NOMO-1 treated with dmso at 0.1 percent for 144 hours (cell line): Measurements from ENCODE around the gene SSC4D.
"Not testable (repeated sequence)": the region's sequence is repeated elsewhere in the genome, so short reads cannot be mapped to it uniquely, and the experiment has no call there.

Source experiments
- DNase-seq: peaks from one replicate; lab custom pipeline; 2025; ENCODE audit not compliant: unreplicated experiment; lab: John Stamatoyannopoulos, UW

Gene SSC4D

GRCh38 chr7:76409537-76409936 is at the start of gene SSC4D:
Gene SSC4D, minus strand, starts transcription at chr7:76409697. Its CDS starts 5,258 bp downstream, at chr7:76404439.
- no peak for DNase-seq

DNA sequence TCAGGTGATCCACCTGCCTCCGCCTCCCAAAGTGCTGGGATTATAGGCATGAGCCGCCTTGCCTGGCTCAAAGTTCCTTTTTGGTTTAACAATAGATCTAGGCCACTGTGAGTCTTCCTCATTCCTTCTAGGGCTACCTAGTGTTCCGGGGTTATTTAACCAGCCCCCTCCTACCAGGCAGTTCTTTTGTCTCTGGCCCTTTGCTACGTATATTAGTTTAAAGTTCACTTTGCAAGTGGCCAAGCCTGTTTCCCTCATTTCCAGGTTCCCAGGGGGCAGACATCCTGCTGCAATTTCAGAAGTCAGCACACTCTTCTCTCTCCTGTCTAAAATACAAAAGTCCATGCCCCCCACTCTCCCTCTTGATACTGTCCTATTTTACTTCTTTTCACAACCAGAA is 49.0 kb upstream of the SSC4D start:
- not testable (repeated sequence) for DNase-seq

DNA sequence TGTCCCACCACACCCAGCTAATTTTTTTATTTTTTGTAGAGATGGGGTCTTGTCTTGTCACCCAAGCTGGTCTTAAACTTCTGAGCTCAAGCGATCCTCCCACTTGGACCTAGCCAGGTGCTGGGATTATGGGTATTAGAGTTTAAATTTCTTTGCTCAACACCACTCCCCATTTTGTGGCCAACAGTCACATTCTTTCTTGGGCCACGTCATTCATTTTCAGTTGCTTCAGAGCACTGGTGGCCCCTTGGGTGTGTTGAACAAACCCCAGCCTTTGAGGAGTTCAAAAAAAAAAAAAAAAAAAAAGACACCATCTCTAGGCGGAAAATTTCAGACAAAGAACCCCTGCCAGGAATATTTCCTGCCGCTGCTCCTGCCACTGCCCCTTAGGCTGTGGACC is 47.5 kb upstream of the SSC4D start:
- not testable (repeated sequence) for DNase-seq

- peak; percentile 51 for DNase-seq
Observed at GRCh38 chr7:76445577-76446008, 36.1 kb upstream of the SSC4D start.

GRCh38 chr7:76443846-76444245 is 34.3 kb upstream of the SSC4D start:
- not testable (repeated sequence) for DNase-seq

- not testable (repeated sequence) for DNase-seq
Observed at GRCh38 chr7:76442664-76443446, 33.4 kb upstream of the SSC4D start.

GRCh38 chr7:76441792-76442191 is 32.3 kb upstream of the SSC4D start:
- not testable (repeated sequence) for DNase-seq

- DNase-seq = not testable (repeated sequence)
Observed at GRCh38 chr7:76440404-76440803, 30.9 kb upstream of the SSC4D start.

DNA sequence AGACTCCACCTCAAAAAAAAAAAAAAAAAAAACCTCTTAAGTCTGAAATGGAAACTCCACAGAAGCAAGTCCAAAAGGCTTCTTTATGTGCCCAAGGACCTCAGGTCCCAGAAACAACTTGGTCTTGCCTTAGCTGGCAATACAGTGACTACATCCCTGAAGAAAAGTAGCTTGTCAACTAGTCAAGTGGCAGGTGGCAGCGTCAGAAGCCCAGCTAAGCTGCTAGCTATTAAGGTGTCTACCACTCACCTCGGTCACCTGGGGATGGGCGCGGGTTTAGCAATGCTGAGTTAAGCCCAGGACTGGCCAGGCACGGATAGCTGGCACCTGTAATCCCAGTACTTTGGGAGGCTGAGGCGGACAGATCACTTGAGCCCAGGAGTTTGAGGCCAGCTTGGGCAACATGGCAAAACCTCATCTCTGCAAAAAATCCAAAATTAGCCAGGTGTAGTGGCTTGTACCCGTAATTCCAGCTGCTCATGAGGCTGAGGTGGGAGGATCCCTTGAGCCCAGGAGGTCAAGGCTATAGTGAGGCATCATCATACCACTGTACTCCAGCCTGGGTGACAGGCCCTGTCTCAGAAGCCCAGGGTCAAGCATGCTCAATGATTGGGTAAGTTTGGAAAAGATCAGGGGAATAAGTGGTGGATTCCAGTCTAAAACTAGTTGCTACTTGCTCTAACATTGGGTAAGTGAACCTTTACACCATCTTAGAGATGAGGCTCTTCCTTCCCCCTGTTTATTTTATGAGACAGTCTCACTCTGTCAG is 29.8 kb upstream of the SSC4D start:
- not testable (repeated sequence) for DNase-seq

DNA sequence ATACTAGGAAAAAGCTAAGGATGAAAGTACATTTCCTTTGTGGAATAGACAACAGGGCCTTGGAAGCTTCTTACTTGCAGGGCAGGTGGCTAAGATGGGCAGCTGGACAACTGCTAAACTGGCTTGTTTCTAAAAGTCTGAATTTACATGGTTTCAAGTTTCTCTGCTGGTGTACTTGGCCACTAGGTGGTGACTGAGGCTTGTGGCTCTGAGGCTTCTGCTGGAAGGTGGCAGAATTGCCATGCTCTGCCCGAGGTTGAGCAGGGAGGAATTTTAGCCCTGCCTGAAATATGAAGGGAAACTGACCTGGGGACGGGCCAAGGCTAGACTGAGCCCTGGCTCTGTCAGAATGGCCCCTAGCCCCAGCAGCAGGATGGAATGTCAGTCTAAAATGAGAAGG is 28.4 kb upstream of the SSC4D start:
- peak; percentile 96 for DNase-seq

DNA sequence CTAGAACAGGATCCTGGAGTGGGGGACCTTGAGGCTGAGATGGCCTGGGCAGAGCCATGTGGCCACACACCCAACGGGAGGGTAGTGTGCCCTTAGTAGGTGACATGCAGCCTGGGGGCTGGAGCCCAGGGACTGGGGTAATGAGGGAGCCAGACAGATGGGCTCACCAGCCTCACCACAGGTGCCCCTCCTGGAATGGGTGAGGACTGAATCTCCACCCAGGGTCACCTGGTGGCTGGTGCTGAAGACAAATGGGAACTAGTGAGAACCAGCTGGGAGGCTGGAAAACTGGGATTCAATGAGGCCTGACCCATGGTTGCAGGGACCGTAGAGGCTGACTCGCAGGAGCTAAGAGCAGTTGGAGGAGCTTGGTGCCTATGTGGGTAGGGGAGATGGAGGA is 21.3 kb upstream of the SSC4D start:
- DNase-seq = no peak

DNA sequence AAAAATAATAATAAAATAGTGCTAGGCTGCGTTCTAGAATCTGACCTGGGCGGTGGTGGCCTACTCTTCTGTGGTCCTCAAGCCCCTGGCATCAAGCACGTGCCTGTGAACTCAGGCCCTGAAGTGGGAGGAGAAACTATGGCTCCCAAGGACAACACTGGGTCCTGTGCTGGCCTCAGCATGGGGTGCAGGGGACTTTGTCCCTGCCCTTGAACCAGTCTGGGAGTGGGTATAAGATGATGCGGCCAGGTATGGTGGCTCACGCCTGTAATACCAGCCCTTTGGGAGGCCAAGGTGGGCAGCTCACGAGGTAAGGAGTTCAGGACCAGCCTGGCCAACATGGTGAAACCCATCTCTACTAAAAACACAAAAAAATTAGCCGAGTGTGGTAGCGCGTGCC is 20.7 kb upstream of the SSC4D start:
- no peak for DNase-seq

DNA sequence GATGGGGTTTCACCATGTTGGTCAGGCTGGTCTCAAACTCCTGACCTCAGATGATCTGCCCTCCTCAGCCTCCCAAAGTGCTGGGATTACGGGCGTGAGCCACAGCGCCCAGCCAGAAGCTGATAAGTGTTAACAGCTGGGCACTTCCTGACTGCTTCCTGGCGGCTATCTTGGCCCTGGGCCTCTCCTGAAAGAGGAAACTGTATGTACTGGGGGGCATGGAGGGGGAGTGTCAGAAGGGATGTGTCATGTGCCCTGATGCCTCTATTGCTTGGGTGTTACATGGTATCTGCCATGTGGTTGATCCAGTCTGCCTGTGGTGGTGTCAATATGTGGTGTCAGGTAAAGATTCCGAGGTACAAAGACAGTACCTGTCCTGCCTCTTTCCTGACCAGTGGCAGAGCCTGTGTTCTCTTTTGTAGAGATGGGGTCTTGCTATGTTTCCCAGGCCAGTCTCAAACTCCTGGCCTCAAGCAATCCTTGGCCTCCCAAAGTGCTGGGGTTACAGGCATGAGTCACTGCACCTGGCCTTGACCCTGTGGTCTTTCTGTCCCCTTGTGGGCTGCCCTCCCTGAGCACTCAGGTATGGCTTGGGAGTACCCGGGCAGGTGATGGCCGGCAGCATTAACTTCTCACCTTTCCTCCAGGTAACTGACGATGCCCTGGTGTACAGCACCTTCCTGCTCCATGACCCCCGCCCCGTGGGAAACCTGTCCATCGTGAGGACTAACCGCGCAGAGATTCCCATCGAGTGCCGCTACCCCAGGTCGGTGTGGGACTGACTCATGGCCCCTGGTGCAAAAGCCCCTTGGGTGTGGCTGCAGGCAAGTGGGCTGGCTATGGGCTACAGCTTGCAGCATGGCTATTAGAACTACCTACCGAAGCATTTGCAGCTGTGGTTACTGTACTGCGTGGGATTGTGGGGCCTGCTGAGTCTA is 19.6 kb upstream of the SSC4D start:
- DNase-seq = peak; percentile 94

GRCh38 chr7:76428149-76428823 is 18.8 kb upstream of the SSC4D start:
- no peak for DNase-seq

DNA sequence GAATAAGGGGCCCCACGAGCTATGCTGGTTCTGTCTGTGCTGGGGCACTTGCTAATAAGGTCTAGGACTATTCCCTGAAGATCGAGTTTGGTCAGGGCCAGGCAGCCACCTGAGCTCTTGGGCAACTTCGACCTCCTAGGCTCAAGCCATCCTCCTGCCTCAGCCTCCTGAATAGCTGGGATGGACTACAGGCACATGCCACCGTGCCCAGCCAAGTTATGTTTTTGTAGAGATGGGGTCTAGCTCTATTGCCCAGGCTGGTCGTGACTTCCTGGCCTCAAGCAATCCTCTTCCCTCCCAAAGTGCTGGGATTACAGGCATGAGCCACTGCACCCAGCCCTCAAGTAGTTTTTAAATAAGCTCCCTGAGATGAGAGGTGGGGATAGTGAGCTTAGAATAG is 18.1 kb upstream of the SSC4D start:
- DNase-seq = no peak

GRCh38 chr7:76426246-76426645 is 16.7 kb upstream of the SSC4D start:
- DNase-seq = no peak

DNA sequence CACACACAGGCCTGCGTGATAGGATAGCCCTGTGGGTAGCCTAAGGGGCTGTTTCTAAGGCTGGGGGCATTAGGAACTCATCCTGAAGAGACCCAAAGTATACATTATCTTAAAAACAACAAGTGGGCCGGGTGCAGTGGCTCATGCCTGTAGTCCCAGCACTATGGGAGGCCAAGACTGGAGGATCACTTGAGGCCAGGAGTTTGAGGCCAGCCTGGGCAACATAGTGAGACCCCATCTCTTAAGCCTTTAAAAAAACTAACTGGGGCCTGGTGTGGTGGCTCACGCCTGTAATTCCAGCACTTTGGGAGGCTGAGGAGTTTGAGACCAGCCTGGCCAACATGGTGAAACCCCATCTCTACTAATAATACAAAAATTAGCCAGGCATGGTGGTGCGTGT is 16.1 kb upstream of the SSC4D start:
- DNase-seq = not testable (repeated sequence)

GRCh38 chr7:76425156-76425555 is 15.7 kb upstream of the SSC4D start:
- DNase-seq = no peak

GRCh38 chr7:76424413-76425111 is 15.1 kb upstream of the SSC4D start, which contains the start of gene ZP3:
Gene ZP3, plus strand, starts transcription at chr7:76424950. Its CDS starts 15 bp downstream, at chr7:76424965.
- DNase-seq = no peak
